ENCODE data around the gene PDLIM7.
A peak's percentile ranks its signal among the peaks of the same experiment; 100 is the strongest.

PDLIM7 gene

GRCh38 chr5:177508221-177508611 lies 10.8 kb upstream of the PDLIM7 start:
- DNase-seq, result no peak

DNA sequence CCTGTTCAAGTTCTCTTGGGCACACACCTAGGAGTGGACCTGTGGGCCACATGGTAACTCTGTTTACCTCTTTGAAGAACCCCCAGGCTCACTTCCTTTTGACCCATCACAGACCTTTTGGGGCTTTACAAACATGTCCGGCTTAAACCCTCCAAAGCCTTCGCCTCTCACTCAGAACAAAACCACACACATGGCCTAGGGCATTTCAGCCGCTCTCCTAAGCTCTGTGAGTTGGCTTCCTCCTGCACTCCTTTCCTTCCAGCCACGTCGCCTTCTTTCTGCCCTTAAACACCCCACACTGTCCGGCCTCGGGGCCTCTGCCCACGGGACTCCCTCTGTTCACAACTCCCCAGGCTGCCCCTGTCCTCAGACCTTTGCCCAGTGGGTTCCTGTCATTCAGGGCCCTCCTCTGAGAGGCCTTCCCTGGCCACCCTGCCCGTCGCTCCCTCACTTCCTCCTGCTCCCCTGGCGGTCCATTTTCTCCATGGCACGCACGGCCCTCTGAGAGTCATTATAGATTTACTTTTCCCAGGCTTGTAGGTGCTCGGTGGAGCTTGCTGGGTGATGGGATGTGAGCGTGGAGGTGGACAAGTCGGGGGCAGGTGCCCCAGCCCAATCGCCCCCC lies 10.3 kb upstream of the PDLIM7 start:
- DNase-seq, result no peak

DNA sequence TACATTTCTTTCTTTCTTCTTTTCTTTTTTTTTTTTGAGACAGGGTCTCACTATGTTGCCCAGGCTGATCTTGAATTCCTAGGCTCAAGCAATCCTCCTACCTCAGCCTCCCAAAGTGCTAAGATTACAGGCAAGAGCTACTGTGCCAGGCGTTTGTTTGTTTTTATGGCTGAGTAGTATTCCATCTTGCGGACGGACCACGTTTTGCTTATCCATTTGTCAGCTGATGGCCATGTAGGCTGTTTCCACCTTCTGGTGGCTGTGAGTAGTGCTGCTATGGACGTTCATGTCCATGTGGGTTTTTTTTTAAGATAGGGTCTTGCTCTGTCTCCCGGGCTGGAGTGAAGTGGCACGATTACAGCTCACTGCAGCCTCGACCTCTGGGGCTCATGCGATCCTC lies 9.8 kb upstream of the PDLIM7 start:
- no peak for DNase-seq

GRCh38 chr5:177505075-177505474 lies 7.7 kb upstream of the PDLIM7 start:
- no peak for DNase-seq

GRCh38 chr5:177504086-177505056 lies 7.0 kb upstream of the PDLIM7 start:
- DNase-seq, result no peak

- no peak for DNase-seq
Observed at GRCh38 chr5:177503351-177504085, 6.1 kb upstream of the PDLIM7 start.

- no peak for DNase-seq
Observed at GRCh38 chr5:177502886-177503285, 5.5 kb upstream of the PDLIM7 start.

- no peak for DNase-seq
Observed at GRCh38 chr5:177501874-177502678, 4.7 kb upstream of the PDLIM7 start.

- DNase-seq, result peak in 57 of 58 donors; percentile 24 to 96 (median 79)
Observed at GRCh38 chr5:177500685-177501522, 3.5 kb upstream of the PDLIM7 start.

DNA sequence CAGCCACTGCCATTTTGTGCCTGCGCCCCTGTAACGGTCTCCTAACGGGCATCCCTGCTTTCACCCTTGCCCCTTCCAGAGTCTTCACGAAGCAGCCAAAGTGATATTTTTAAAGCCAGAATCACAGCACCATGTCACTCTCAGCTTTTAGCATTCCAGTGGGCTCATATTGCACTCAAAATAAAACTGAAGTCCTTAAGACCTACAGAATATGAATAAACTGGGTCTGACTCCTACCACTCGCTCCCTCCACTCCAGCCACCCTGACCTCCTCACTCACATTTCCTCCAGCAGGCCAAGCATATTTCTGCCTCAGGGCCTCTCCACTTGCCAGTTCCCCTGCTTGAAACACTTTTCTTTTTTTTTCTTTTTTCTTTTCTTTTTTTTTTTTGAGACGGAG lies 2.4 kb upstream of the PDLIM7 start:
- DNase-seq, result no peak

DNA sequence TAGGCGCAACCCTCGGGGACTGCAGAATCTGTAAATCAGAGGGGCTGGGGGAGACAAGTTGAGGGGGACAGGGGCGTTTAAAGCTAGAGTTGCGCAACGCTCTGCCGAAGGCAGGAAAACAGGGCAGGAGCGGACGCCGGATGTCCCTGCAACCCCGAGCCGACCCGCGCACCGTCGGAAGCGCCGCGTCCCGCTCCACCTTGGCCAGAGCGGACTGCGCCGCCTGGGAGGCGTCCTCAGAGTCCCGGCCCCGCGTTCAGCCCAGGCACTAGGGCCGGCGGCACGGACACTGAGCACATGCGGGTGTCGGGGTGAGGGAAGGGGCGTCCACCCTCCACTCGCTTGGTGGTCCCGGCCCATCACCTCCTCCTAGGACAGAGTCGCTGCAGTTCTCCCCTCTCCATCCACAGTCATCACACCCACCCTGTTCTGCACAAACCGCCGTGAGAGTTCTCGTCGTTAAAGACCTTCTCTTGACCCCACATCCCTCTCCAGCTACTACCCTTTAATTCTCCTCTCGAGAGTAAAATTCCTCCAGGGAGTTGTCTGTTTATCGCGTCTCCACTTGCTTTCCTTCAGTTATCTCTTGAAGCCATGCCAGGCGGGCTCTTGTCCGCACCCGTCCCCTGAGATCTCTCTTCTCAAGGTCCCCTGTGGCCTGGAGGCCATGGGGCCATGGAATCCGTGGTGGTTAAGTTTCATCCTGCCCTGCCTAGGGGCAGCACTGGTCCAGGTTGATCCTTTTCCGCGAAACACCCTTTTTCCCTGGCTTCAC lies 796 bp upstream of the PDLIM7 start:
- no peak for DNase-seq

DNA sequence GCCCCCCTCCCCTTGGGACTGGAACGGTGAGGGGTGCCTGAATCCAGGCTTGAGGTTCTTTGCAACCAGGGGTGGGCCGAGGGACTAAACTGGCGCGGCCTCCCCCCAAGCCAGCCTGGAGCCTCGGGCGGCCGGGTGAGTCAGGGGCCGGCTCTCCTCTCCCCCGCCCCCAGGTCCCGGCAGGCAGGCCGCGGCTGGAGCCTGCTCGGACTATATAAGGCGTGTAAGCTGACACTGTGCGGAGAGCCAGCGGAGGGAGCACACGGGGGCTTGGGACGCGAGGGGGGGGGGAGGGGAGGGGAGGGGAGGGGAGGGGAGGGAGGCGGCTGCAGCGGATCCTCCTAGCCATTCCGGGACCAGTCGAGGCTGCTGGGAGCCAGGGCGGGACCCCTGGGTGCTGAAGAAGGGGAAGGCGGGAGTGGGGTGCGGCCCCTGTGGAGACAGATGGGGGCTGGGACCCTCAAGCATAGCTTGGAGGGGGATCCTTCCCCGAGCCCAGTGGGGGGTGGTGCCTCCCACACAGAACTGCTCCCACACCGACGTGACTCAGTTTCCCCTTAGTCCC lies 595 bp downstream of the PDLIM7 start:
- no peak for DNase-seq

DNA sequence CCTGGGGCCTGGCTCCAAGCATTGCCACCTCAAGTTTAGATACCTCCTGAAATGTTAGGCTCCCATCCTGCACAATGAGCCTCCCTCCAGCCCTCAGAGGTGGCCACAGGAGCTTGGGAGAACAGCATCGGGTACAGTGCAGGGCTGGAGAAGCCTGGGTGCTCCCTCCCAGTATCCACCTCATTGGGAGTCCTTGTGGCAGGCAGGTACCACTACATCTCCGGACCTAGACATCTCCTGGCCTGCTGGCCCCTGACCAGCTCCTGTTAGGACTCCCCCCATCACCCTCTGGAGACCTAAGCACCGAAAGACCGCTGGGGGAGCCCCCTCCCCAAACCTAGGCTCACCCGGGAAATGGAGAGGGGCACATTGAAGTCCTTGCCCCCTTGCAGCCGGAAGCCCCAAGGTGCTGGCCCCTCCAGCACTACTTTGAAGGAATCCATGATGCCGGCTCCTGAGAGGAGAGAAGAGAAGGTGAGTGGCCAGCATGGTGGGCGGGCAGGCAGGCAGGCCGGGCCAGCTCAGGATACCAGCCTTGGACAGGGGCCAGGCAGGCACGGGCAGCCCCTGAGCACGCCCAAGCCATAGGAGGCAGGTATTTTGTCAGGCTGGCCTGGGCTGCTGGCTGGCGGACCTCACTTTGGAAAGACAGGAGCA lies 1.2 kb downstream of the PDLIM7 start:
- DNase-seq, result peak in 1 of 58 donors; percentile 25

GRCh38 chr5:177495243-177496060 lies 2.0 kb downstream of the PDLIM7 start:
- DNase-seq, result no peak

DNA sequence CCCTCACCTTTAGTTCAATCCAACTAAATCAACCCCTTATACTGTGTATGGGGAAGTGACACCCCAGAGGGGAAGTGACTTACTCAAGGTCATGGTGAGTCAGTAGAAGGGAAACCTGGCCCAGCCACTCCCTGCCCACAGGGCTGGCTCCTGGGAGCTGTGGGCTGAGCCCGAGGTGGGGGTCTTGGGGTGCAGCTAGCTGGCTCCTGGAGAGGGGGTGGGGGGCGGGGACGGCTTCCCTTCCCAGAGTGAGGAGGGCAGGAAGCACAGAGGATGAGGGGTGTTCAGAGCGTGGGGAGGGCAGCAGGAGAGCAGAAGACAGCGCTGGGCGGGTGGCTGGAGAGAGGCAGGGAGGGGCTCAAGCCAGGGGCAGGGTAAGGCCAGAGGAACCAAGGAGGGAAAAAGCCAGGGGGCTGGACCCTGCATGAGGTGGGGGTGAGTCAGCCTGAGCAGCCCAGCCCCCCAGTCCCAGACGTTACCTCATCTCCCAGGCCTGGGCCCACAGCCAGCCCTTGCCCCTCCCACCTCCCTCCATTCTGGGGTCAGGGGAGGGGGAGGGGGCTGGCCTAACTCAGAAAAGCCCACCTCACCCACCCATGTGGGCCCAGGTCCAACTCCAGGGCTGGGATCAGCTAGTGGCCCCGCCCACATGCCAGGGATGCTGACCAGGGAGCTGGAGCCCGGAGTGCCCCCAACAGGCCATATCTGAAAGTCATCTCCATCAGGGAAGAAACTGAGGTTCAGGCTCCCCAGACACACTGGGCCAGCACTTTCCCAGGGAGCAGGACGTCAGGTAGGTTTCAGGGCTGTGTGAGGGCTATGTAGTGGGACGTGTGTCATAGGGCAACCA lies 2.8 kb downstream of the PDLIM7 start:
- peak in 4 of 58 donors; percentile 9 to 62 (median 28) for DNase-seq

DNA sequence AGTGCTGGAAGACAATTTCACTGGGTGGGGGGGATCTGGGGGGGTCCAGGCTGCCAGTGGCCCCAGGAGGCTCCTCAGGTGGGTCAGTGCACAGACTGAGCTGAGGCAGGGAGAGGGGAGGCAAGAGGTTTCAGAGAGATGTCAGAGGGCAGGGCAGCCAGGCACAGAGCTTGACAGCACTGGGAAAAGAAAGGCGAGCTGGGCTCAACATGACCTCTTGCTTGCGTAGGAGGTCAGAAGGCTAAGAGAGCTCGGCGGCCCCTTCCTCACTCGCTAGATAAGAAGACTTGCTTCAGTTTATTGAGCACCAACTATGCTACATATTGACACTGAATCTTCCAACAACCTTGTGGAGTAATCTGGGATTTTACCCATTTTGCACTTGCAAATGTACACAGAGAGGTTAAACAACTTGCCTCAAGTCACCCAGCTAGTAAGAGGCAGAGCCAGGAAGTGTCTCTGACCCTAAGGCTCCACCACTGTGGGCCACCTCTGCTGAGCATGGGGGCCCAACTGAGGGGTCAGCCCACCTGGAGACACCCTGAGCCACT lies 3.5 kb downstream of the PDLIM7 start:
- DNase-seq, result no peak
